OCI-LY1 (cell line): ENCODE measurements around the gene MRPL38.

Experiments
- EZH2 ChIP-seq: fragments of 200-600 bp; sonication (generic), shearing (Covaris generic); IDR thresholded peaks from 2 replicates; pipeline ENCODE4 v1.8.0; 2017; ENCODE audit warnings: borderline replicate concordance, mixed run types, mild to moderate bottlenecking, antibody characterized with exemption, low read length, moderate library complexity, mixed read lengths
- TF ChIP-seq, protein P1 (sequence below): fragments of 200-600 bp; sonication (generic), shearing (Covaris generic); IDR thresholded peaks from 2 replicates; pipeline ENCODE4 v1.5.1; 2017; ENCODE audit warnings: mild to moderate bottlenecking, antibody characterized with exemption, low read length, moderate library complexity, mixed read lengths

DNA sequence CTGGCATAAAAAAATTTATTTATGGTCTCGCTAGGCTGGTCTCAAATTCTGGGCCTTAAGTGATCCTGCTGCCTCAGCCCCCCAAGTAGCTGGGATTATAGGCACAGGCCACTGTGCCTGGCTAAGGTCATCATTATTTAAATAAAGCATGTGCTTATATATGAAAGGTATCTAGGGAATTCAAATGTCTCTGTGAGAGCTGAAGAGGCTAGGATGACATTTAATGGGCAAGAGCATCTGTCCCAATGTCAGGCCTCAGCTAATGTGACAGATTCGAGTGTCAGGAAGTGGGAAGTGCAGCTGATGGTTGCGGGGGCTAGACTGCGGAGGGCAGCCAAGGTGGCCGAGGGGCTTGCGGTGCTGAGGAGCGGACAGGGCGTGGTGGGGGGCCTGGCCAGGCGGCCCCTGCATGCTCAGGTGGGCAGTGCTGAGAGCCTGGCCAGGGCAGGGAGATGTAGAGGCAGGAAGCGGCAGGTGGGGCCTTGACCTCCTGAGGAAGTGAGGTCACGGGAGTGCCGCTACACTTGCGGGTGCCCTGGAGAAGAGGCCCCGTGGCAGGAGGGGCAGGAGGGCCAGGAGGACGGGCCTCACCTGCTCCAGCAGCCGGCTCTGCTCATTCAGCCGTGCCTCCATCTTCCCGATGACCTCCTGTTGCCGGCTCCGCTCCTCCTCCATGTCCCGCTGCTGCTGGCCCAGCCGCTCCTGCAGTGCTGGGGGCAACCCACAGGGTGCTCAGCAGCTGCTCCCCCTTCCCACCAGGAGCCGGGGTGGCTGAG, 12.6 kb upstream of the MRPL38 start:
- TF ChIP-seq, protein P1, sequence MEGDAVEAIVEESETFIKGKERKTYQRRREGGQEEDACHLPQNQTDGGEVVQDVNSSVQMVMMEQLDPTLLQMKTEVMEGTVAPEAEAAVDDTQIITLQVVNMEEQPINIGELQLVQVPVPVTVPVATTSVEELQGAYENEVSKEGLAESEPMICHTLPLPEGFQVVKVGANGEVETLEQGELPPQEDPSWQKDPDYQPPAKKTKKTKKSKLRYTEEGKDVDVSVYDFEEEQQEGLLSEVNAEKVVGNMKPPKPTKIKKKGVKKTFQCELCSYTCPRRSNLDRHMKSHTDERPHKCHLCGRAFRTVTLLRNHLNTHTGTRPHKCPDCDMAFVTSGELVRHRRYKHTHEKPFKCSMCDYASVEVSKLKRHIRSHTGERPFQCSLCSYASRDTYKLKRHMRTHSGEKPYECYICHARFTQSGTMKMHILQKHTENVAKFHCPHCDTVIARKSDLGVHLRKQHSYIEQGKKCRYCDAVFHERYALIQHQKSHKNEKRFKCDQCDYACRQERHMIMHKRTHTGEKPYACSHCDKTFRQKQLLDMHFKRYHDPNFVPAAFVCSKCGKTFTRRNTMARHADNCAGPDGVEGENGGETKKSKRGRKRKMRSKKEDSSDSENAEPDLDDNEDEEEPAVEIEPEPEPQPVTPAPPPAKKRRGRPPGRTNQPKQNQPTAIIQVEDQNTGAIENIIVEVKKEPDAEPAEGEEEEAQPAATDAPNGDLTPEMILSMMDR: no peak
- TF ChIP-seq EZH2: no peak
